Stimulated activated CD4-positive, alpha-beta T cell treated with anti-CD3 and anti-CD28 coated beads, Interleukin-12 subunit alpha, Interleukin-12 subunit beta, amount 100 ng/mL, for 48 hours (primary cell): ENCODE measurements around the gene KLHDC4.
"Not testable (repeated sequence)": the region's sequence is repeated elsewhere in the genome, so short reads cannot be mapped to it uniquely, and the experiment has no call there.

Source experiments
- DNase-seq, 3 donors: peaks; one replicate each; pipeline ENCODE4 v3.0.0-alpha.2; 2020; ENCODE audit warnings: low read depth in 2 of 3, low spot score in 1 of 3

KLHDC4 gene

DNA sequence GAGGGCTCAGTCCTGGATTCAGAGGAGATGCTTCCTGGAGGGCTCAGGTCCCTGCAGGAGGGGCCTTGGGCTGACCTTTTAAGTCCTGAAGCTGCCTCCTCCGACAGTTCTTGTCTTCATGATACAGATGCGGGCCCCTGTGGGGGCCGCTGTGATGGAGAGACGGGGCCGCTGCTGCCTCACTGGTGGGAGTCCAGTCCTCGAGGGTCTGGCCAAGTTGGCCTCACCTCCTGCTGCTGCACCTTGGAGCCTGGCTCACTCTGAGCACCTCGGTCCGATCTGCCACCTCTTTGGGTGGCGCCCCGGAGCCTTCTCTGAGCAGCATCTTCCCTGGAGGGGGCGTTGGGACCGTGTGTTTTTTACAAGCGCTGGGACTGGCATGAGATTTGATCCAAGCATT, 79.1 kb downstream of the KLHDC4 start:
- DNase-seq, result no peak

GRCh38 chr16:87685766-87686165, 80.0 kb downstream of the KLHDC4 start:
- no peak for DNase-seq

GRCh38 chr16:87685405-87685755, 80.4 kb downstream of the KLHDC4 start:
- DNase-seq, result no peak

DNA sequence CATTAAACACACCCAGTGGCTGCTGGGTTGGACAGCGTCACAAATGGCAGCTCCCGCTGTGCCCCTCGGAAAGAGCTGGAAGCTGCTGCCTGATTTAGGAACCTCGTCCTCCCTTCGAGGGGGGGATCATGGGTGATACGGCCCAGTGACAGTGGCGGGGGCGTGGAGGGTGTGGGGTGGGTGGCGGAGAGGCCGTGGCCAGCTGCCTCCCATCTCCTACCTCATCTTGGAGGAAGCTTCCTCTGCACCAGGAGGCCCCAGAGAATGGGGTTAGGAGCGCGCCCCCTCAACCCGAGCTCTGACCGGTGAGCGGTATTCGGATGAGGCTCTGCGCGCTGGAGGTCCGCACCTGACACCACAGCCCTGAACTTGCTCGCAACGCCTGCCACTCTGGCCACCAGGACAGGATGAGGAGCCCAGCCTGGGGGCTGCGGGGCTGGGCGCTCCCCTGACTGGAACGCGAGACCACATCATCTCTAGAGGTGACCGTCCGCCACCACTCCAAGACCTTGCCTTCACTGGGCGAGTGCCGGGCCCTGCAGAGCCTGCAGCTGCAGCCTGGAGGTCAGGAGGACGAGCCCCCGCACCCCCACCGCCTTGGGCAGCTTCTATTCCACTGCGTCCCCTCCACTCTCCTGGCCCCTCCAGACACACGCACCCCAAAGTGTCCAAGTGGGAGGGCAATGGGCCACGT, 80.9 kb downstream of the KLHDC4 start:
- DNase-seq, result no peak

DNA sequence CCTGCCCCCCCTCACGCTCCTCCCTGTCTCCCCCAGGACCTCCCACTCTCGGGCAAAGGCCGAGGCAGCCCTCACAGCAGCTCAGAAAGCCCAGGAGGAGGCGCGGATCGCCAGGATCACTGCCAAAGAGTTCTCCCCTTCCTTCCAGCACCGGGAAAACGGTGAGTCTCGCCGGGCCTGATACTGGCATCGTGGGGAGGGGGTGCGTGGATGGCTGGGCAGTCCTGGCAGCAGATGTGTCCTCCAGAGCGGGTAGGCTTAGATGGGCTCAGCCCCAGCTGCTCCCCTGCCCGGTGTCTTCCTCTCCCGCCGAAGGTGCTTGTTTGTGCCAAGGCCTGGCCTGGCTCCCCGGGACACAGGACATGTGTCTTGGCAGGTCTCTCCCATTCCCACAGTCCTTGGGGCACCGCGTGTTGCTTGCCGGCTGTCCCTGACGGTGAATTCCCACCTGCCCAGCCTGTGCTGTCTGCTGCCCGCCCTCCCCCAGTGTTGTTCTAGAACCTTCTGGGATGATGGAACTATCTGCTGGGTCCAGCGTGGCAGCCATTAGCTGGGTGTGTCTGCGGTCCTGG, 81.6 kb downstream of the KLHDC4 start:
- DNase-seq, result no peak

DNA sequence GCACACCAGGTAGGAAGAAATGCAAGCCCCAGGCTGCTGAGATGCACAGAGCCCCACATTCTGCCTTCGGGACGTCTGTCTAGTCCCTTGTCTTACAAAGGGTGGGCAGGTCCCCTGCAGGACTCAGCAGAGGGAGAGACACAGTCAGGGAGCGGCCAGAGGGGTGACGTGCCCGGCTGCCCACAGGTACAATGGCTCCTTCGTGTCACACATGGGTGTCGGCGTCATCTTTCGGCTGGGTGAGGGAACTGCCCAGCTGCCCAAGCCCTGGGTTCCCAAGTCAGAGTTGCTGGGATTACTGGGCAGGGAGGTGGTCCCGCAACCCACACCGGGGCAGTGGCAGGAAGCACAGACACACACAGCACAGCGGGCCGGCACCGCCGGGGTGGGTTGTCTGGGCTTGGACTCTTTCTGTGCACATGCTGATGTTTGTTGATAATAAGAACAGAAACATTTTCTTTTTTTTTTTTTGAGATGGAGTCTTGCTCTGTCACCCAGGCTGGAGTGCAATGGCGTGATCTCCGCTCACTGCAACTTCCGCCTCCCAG, 82.9 kb downstream of the KLHDC4 start:
- no peak for DNase-seq

DNA sequence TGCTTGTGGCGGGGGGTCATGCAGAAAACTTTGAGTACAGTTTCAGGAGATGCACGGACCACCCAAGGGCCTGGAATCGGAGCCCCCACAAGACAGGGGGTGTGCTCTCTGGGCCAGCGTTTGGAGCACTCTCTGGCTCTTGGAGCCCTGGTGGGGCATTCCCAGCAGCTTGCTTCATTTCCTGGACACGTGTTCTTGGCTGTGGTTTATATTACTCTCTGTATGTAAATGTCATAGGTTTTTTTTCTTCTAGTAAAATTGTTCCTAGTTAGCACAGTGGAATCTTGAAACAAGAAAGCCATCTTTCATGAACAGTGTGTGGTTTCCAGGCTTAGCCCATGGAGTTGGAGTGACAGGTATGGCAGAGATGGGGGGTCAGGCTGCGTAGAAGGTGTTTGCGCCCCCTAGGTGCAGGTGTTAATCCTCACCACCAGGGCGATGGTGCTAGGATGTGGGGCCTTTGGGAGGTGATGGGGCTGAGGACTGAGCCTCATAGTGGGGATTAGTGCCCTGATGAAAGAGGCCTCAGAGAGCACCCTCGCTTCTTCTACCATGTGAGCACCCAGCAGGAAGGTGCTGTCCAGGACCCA, 83.7 kb downstream of the KLHDC4 start:
- peak in 1 of 3 donors; percentile 21 for DNase-seq

DNA sequence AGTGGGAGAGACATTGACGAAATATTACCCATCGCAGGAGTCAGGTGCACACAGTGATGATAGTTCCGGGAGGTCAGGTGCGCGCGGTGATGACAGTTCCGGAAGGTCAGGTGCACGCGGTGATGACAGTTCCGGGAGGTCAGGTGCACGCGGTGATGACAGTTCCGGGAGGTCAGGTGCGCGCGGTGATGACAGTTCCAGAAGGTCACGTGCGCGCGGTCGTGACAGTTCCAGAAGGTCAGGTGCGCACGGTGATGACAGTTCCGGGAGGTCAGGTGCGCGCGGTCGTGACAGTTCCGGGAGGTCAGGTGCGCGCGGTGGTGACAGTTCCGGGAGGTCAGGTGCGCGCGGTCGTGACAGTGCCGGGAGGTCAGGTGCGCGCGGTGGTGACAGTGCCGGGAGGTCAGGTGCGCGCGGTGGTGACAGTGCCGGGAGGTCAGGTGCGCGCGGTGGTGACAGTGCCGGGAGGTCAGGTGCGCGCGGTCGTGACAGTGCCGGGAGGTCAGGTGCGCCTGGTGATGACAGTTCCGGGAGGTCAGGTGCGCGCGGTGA, 84.7 kb downstream of the KLHDC4 start:
- DNase-seq, result not testable (repeated sequence)

DNA sequence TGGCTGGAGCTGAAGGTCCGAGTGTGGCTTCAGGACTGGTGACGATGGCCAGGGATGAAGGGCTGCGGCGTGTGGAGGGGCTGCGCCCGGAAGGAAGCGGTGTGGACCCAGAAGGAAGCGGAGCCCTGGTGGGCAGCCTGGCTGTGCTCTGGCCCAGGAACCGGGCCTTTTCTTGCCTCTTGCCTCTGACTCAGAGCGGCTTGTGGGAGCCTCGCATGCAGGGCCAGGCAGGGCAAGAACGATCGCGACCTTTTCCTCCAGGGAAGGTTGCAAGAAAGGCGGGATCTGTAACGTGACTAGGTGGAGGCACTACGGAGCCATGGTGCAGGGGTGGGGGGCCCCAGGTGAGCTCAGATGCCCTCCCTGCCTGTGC, 85.5 kb downstream of the KLHDC4 start:
- DNase-seq, result no peak

DNA sequence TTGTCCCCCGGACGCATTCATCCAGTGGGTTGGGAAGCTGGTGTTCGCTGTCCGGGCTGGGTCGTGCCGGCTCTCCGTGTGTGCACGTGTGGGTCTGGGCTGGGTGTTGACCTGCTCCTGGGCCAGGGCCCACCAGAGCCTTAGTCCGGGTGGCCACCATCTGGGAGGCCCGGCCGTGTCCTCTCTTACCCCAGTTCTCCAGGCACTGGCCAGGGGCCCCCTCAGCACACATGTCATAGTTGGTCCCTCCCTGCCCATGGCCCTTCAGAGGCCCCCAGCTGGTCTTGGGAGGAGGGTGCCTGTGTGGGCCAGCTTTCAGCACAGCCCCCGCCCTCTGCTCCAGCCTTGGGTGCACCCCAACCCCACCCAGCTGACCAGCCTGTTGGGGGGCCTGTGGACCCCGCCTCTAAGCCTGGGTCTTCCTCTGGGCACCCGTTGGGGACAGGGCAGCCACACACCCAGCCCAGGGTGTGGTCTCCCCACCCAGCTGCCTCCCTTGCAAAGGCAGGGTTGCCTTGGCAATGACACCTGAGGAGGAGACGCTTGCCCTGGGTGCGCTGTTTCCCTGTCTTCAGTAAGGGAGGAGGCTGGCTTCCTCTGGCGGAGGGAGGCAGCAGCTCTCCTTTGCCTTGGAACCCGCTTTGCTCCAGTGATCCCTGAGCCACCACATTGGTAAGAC, 86.1 kb downstream of the KLHDC4 start:
- DNase-seq, result no peak

- DNase-seq, result no peak
Measured at GRCh38 chr16:87678618-87679017, 87.2 kb downstream of the KLHDC4 start.

GRCh38 chr16:87677830-87678229, 88.0 kb downstream of the KLHDC4 start:
- DNase-seq, result no peak

- no peak for DNase-seq
Measured at GRCh38 chr16:87675111-87675719, 90.6 kb downstream of the KLHDC4 start.

- DNase-seq, result no peak
Measured at GRCh38 chr16:87674419-87674818, 91.4 kb downstream of the KLHDC4 start.

GRCh38 chr16:87671715-87672270, 94.0 kb downstream of the KLHDC4 start:
- no peak for DNase-seq

- DNase-seq, result no peak
Measured at GRCh38 chr16:87671221-87671620, 94.6 kb downstream of the KLHDC4 start.

- no peak for DNase-seq
Measured at GRCh38 chr16:87669672-87670071, 96.1 kb downstream of the KLHDC4 start.

- DNase-seq, result no peak
Measured at GRCh38 chr16:87667946-87668345, 97.8 kb downstream of the KLHDC4 start.

DNA sequence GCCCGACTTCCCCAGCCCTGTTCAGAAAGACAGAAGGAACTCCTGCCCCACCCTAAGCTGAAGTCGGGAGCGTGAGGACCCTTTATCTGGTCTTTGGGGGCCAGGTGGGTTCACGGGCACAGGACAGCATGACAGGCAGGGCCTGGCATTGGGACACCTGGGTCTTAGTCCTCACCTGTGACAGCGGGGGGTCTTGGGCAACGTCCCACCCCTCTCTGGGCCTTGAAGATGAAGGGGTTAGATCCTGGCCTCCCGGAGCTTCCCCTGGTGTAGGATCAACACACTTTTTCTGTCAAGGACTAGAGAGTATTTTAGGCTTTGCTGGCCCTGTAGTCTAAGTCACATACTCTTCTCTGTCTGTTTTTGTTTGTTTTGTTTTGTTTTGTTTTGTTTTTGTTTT, 98.3 kb downstream of the KLHDC4 start:
- DNase-seq, result no peak

DNA sequence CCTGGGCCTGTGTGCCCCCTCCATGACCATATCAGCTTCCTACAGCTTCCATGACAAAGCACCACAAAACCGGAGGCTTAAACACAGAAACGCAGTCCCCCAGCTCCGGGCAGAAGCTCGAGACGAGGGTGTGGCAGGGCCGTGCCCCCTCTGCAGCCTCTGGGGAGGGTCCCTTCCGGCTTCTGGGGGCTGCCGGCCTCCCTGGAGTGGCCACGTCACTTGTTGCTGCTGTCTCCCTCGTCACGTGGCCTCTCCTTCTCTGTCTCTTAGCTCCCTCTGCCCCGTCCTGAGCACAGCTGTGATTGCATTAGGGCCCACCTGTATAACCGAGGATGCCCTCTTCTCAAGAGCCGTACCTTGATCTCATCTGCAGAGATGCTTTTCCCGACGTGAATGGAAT, 98.9 kb downstream of the KLHDC4 start:
- DNase-seq, result no peak

DNA sequence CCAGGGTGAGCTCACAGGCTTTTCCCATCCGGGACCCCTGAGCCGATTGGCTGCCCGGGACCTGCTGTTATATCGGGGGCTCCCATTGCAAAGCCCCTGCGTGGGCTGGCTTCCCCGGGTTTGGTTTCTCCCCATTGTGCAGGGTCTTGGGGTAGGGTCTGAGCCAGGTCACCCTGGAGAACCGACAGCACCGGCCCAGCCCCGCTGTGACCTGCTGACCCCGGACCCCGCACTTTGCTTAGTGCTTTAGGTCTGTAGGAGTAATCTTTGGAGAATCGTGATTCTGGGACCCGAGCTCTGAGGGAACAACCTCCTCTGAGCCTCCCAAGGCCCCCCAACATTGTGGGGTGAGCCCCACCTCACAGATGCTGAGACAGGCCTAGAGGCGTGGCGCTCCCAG, 100.6 kb downstream of the KLHDC4 start:
- DNase-seq, result no peak
